Fibroblast of lung (primary cell): Measurements from ENCODE around the gene TBRG4. TPM values are rescaled to one million over a fixed set of nuclear protein-coding genes. Genes with fewer than 3 reads are reported as not detected.

Experiments used
- DNase-seq, 2 donors: peaks; one replicate each; pipeline versions ENCODE4 v3.0.0 to v3.0.0-alpha.2; 2010; ENCODE audit warnings: low read depth in 2 of 2
- H2AFZ ChIP-seq: 2 replicates; pipeline ENCODE4 v1.5.1; 2012; ENCODE audit warnings: low read length, control low read depth, inconsistent platforms
- H3K27ac ChIP-seq: 2 replicates; pipeline ENCODE4 v1.5.1; 2011; ENCODE audit warnings: low read length, control low read depth; ENCODE audit not compliant: insufficient read depth
- H3K27me3 ChIP-seq: 2 replicates; pipeline ENCODE4 v1.5.1; 2011; ENCODE audit warnings: mild to moderate bottlenecking, low read length; ENCODE audit not compliant: control insufficient read depth, insufficient read depth
- H3K36me3 ChIP-seq: 2 replicates; pipeline ENCODE4 v1.5.1; 2011; ENCODE audit warnings: low read length; ENCODE audit not compliant: control insufficient read depth, insufficient read depth
- H3K4me1 ChIP-seq: 2 replicates; pipeline ENCODE4 v1.5.1; 2011; ENCODE audit warnings: low read length; ENCODE audit not compliant: control insufficient read depth, insufficient read depth; ENCODE audit errors: extremely low read depth
- H3K4me2 ChIP-seq: 2 replicates; pipeline ENCODE4 v1.5.1; 2011; ENCODE audit warnings: low read length, control low read depth; ENCODE audit not compliant: insufficient read depth; ENCODE audit errors: extremely low read depth
- H3K4me3 ChIP-seq, 4 experiments: fragments of 200-600 bp in 1 of 4; sonication (generic) in 1 of 4; replicated peaks in 1 of 4; 2 replicates each; pipeline ENCODE4 v1.5.1; 2011 to 2016; ENCODE audit warnings: low read length in 4 of 4, low read depth in 3 of 4, mild to moderate bottlenecking in 3 of 4, control low read depth in 2 of 4, inconsistent platforms in 1 of 4, mixed read lengths in 1 of 4; ENCODE audit not compliant: insufficient read depth in 1 of 4; ENCODE audit errors: control extremely low read depth in 1 of 4
- H3K79me2 ChIP-seq: 2 replicates; pipeline ENCODE4 v1.5.1; 2012; ENCODE audit warnings: mild to moderate bottlenecking, low read length, inconsistent platforms; ENCODE audit not compliant: control insufficient read depth, insufficient read depth
- H3K9ac ChIP-seq: 2 replicates; pipeline ENCODE4 v1.5.1; 2011; ENCODE audit warnings: mild to moderate bottlenecking, low read length, control low read depth; ENCODE audit not compliant: insufficient read depth
- H3K9me3 ChIP-seq: 2 replicates; pipeline ENCODE4 v1.5.1; 2012; ENCODE audit warnings: low read depth, low read length; ENCODE audit not compliant: control insufficient read depth, insufficient read depth
- H4K20me1 ChIP-seq: 2 replicates; pipeline ENCODE4 v1.5.1; 2011; ENCODE audit warnings: low read length; ENCODE audit not compliant: control insufficient read depth, insufficient read depth; ENCODE audit errors: extremely low read depth
- CTCF ChIP-seq, 2 donors: IDR thresholded peaks in 1 of 2; conservative IDR thresholded peaks in 1 of 2; 1 replicate in 1 of 2; 2 replicates in 1 of 2; pipeline ENCODE4 v1.5.1; 2011 to 2012; ENCODE audit warnings: low read length in 2 of 2, control low read depth in 1 of 2, inconsistent platforms in 1 of 2, low read depth in 1 of 2, mild to moderate bottlenecking in 1 of 2
- EZH2 ChIP-seq: IDR thresholded peaks from 2 replicates; pipeline ENCODE4 v1.5.1; 2012; ENCODE audit warnings: low read length, control low read depth, mild to moderate bottlenecking; ENCODE audit errors: missing control alignments
- polyA plus RNA-seq, 2 donors: library from polyadenylated mRNA; depleted of rRNA in 1 of 2; stranded (reverse) in 1 of 2; unstranded in 1 of 2; fragments of >200 nt; gene quantifications; 2 replicates each; pipeline ENCODE4 v1.2.1, GENCODE V29; 2011 to 2012; ENCODE audit warnings: missing spikeins in 1 of 2
- total RNA-seq: library from RNA; depleted of rRNA; stranded (reverse); fragments of >200 nt; gene quantifications from 2 replicates; pipeline ENCODE4 v1.2.1, GENCODE V29; 2014

The TBRG4 gene
- total and polyA plus RNA-seq, 2 donors (not counting 1 experiment from before 2014, with no cell fraction given), result 27.4 to 52.2 TPM

DNA sequence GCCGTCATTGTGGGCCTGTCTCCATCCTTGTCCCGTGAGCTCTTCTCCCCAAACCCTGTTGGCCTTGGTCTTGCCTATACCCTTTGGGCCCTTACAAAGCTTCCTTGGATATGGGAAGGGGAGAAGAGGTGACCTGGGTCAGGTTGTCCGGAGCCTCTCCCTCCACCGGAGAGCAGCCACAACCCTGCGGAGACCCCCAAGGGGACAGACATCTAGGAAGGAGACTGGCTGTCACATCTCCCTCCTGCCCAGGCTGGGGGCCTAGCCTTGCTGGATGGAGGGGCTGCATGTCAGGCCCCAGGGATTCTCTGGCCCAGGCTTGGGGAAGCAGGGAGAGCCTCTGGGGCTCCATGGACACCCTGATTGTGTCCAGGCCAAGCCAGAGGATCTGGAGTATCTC is 34.6 kb downstream of the TBRG4 start:
- Histone ChIP-seq H3K27me3 (no peaks in the 10 kb centered on the region), H2AFZ (no peak overlapping the region), H3K27ac (no peak overlapping the region), H3K9ac (no peak overlapping the region), H3K36me3 (peaks cover 17% of the 10 kb centered on the region), H3K4me1 (no peaks in the 10 kb centered on the region), H3K4me2 (no peak overlapping the region), H4K20me1 (no peaks in the 10 kb centered on the region), H3K4me3 (no peak overlapping the region), H3K9me3 (no peaks in the 10 kb centered on the region), H3K79me2 (no peaks in the 10 kb centered on the region)
- TF ChIP-seq CTCF (conservative IDR thresholded peaks at IDR 0.05 in 1 of 2, IDR thresholded peaks at IDR 0.05 in 1 of 2; ENCODE audit: low read depth in 1 of 2, low read length in 2 of 2), result no peak
- no peak for DNase-seq

DNA sequence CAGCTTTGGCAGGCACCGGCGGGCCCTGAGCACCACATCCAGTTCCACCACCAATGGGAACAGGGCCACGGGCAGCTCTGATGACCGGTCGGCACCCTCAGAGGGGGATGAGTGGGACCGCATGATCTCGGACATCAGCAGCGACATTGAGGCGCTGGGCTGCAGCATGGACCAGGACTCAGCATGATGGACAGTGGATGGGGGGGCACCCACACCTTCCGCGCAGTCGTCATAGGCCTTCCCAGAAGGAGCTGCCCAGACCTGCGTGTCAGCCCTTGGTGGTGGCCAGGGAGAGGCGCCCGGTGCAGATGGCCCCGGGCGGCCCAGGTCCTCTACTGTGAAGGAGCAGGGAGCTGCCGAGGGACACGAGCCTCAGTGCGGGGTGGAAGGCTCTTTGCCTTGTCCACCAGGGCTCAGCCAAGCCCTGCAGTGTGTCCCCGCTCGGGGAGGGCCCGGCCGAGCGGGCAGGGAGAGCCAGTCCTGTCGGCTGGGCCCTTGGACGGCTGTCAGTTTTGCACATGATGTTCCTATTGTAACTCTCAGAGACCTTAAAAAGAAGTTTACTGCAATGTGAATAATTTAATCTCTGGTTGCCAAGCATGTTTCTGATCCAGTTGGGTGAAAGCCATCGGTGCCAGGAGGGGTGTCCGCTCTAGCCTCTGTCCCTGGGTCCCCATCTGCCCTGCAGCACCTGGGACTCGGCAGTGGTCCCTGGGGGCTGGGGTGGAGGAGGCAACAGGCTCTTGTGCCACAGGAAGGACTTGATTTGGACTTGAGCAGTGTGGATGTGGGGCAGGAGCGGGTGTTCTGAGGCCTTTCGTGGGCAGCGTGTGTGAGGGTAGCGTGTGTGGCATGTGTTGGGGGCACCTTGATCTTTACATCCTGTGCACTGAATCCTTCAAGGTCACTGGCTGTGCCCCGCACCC is 35.4 kb downstream of the TBRG4 start:
- Histone ChIP-seq H3K79me2 (no peaks in the 10 kb centered on the region), H3K4me1 (no peaks in the 10 kb centered on the region), H3K36me3 (peaks cover 17% of the 10 kb centered on the region), H3K4me3 (no peak overlapping the region), H3K27me3 (no peaks in the 10 kb centered on the region), H2AFZ (no peak overlapping the region), H3K9me3 (no peaks in the 10 kb centered on the region), H3K4me2 (no peak overlapping the region), H3K27ac (no peak overlapping the region), H4K20me1 (no peaks in the 10 kb centered on the region), H3K9ac (no peak overlapping the region)
- TF ChIP-seq EZH2 (no peak), CTCF (conservative IDR thresholded peaks at IDR 0.05 in 1 of 2, IDR thresholded peaks at IDR 0.05 in 1 of 2; ENCODE audit: low read depth in 1 of 2, low read length in 2 of 2) (no peak)
- no peak for DNase-seq

DNA sequence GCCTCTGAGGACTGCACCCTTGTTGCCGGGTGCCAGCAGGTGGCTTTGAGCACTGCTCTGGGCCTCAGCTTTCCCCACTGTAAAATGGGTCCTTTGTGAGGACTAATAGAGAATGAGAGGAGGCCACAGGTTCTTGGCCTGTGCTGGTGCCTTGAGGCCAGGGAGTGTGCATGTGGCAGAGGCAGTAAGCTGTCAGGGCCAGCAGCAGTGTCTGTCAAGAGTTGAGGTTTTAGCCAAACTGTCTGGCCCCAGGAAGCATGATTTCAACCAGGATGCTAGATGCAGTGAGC is 36.2 kb downstream of the TBRG4 start:
- DNase-seq, result no peak
- Histone ChIP-seq H3K27ac (no peak overlapping the region), H4K20me1 (no peaks in the 10 kb centered on the region), H3K9ac (no peak overlapping the region), H3K36me3 (peaks cover 17% of the 10 kb centered on the region), H3K4me3 (no peak overlapping the region), H3K9me3 (no peaks in the 10 kb centered on the region), H3K27me3 (no peaks in the 10 kb centered on the region), H3K4me2 (no peak overlapping the region), H3K79me2 (no peaks in the 10 kb centered on the region), H3K4me1 (no peaks in the 10 kb centered on the region), H2AFZ (no peak overlapping the region)
- TF ChIP-seq EZH2, result no peak
- TF ChIP-seq CTCF (conservative IDR thresholded peaks at IDR 0.05 in 1 of 2, IDR thresholded peaks at IDR 0.05 in 1 of 2; ENCODE audit: low read depth in 1 of 2, low read length in 2 of 2), result no peak
